Upper lobe of left lung (tissue), 6 donors: ENCODE data around the gene RPL39. TPM values are rescaled to one million over a fixed set of nuclear protein-coding genes. Genes with fewer than 3 reads are reported as not detected.
A peak's percentile ranks its signal among the peaks of the same experiment; 100 is the strongest.
"Not testable (repeated sequence)": the region's sequence is repeated elsewhere in the genome, so short reads cannot be mapped to it uniquely, and the experiment has no call there.

ENCODE experiments used
- ATAC-seq, 2 donors: fragments of 200-7000 bp; cut with Tn5 transposase; one replicate each; pipeline ENCODE4 v1.9.1; 2022; ENCODE audit warnings: mild to moderate bottlenecking in 2 of 2, moderate library complexity in 2 of 2; ENCODE audit not compliant: low FRiP score in 2 of 2
- DNase-seq, 2 donors: peaks; one replicate each; pipeline ENCODE4 v3.0.0-alpha.2; 2019 to 2020
- H3K27ac ChIP-seq, 4 donors: fragments of 200-600 bp; sonication (generic); one replicate each; pipeline ENCODE4 v1.5.1; 2016 to 2019
- H3K27me3 ChIP-seq, 4 donors: fragments of 200-600 bp; sonication (generic); one replicate each; pipeline ENCODE4 v1.5.1; 2017 to 2019
- H3K36me3 ChIP-seq, 4 donors: fragments of 200-600 bp; sonication (generic); one replicate each; pipeline ENCODE4 v1.5.1; 2016 to 2019
- H3K4me1 ChIP-seq, 4 donors: fragments of 200-600 bp; sonication (generic); one replicate each; pipeline ENCODE4 v1.5.1; 2018 to 2019
- H3K4me3 ChIP-seq, 4 donors: fragments of 200-600 bp; sonication (generic); one replicate each; pipeline ENCODE4 v1.5.1; 2017 to 2019; ENCODE audit warnings: mild to moderate bottlenecking in 2 of 4, moderate library complexity in 1 of 4
- H3K9me3 ChIP-seq, 4 donors: fragments of 200-600 bp; sonication (generic); one replicate each; pipeline ENCODE4 v1.5.1; 2018 to 2019
- CTCF ChIP-seq, 6 experiments: fragments of 450-650 bp in 4 of 6; fragments of 200-600 bp in 2 of 6; sonication (generic) in 2 of 6; IDR thresholded peaks; one replicate each; pipeline ENCODE4 v1.5.1; 2016 to 2019; ENCODE audit warnings: antibody characterized with exemption in 6 of 6
- EP300 ChIP-seq, 4 donors: sonication (generic); formaldehyde crosslinking; IDR thresholded peaks; one replicate each; pipeline ENCODE4 v1.5.1; 2017; ENCODE audit warnings: antibody characterized with exemption in 4 of 4, control low read depth in 2 of 4
- POLR2A ChIP-seq, 4 donors: fragments of 450-650 bp; IDR thresholded peaks; one replicate each; pipeline ENCODE4 v1.5.1; 2016 to 2017; ENCODE audit warnings: antibody characterized with exemption in 4 of 4, mild to moderate bottlenecking in 2 of 4
- POLR2AphosphoS5 ChIP-seq, 2 donors: sonication (generic); formaldehyde crosslinking; IDR thresholded peaks; one replicate each; pipeline ENCODE4 v1.5.1; 2017; ENCODE audit warnings: antibody characterized with exemption in 2 of 2
- WGBS, 2 donors: methylation state at CpG; one replicate each; pipeline ENCODE4 v1.1.5; 2017 to 2018; 5-methylcytosine and 5-hydroxymethylcytosine counted together
- total RNA-seq, 6 donors: library from RNA; depleted of rRNA in 4 of 6; stranded (reverse); fragments of >200 nt in 4 of 6; gene quantifications; one replicate each; pipeline versions ENCODE4 v1.1.0 to v1.2.1, GENCODE V29; 2016 to 2021
- donor health status: DM: no; HTN: no; CAD: no; lungs with moderate emphysema.
- donor health status: DM: no; HTN: yes; CAD: no; lungs with severe emphysema.

RPL39 gene
- total RNA-seq, 6 donors from 2014 or later: 332 to 2,261 (median 1,214) TPM

GRCh38 chrX:119817130-119817690, 25.8 kb upstream of the RPL39 start:
- WGBS, 2 donors: 66 to 88% methylated on average over 2 to 6 of the region's 6 CpGs
- ATAC-seq (no peak), DNase-seq (no peak)
- H3K9me3 ChIP-seq: no peaks in the 10 kb centered on the region
- no peak for TF ChIP-seq EP300 (IDR thresholded peaks at IDR 0.05)
- TF ChIP-seq POLR2A (IDR thresholded peaks at IDR 0.05): no peak
- no peak for TF ChIP-seq CTCF (IDR thresholded peaks at IDR 0.05)
- TF ChIP-seq POLR2AphosphoS5 (IDR thresholded peaks at IDR 0.05): no peak
- H3K36me3 ChIP-seq: no peaks in the 10 kb centered on the region
- peaks cover 0 to 4% (median 0%) of the 10 kb centered on the region in 4 donors for H3K4me1 ChIP-seq
- no peaks in the 10 kb centered on the region for H3K27me3 ChIP-seq
- H3K4me3 ChIP-seq: no peak overlapping the region
- peak overlapping the region in 1 of 4 donors; percentile 15 for H3K27ac ChIP-seq

- no peaks in the 10 kb centered on the region for H3K9me3 ChIP-seq
- WGBS, 2 donors: 71 to 81% methylated on average over 2 to 3 of the region's 3 CpGs
- DNase-seq (no peak), ATAC-seq (no peak)
- H3K4me1 ChIP-seq: peaks cover 0 to under 1% (median 0%) of the 10 kb centered on the region in 4 donors
- H3K27ac ChIP-seq: no peak overlapping the region
- H3K27me3 ChIP-seq: no peaks in the 10 kb centered on the region
- H3K36me3 ChIP-seq: no peaks in the 10 kb centered on the region
- TF ChIP-seq CTCF (IDR thresholded peaks at IDR 0.05): no peak
- TF ChIP-seq POLR2A (IDR thresholded peaks at IDR 0.05): no peak
- no peak for TF ChIP-seq POLR2AphosphoS5 (IDR thresholded peaks at IDR 0.05)
- TF ChIP-seq EP300 (IDR thresholded peaks at IDR 0.05): no peak
- H3K4me3 ChIP-seq: no peak overlapping the region
Measured at GRCh38 chrX:119816300-119816699, 24.9 kb upstream of the RPL39 start.

GRCh38 chrX:119809185-119809666, 17.8 kb upstream of the RPL39 start:
- no peak for ATAC-seq
- H3K36me3 ChIP-seq: no peaks in the 10 kb centered on the region
- no peaks in the 10 kb centered on the region for H3K4me1 ChIP-seq
- no peak overlapping the region for H3K4me3 ChIP-seq
- H3K9me3 ChIP-seq: no peaks in the 10 kb centered on the region
- H3K27me3 ChIP-seq: no peaks in the 10 kb centered on the region
- TF ChIP-seq POLR2AphosphoS5 (IDR thresholded peaks at IDR 0.05) (no peak), POLR2A (IDR thresholded peaks at IDR 0.05) (no peak), EP300 (IDR thresholded peaks at IDR 0.05) (no peak), CTCF (IDR thresholded peaks at IDR 0.05) (no peak)
- 50 to 86% methylated on average over 1 of the region's 1 CpG for WGBS, 2 donors
- no peak for DNase-seq
- H3K27ac ChIP-seq: no peak overlapping the region

GRCh38 chrX:119808461-119808860, 17.0 kb upstream of the RPL39 start:
- WGBS, 2 donors: 67% methylated on average over 2 of the region's 4 CpGs; no CpG with 5 or more reads in 1 of the 2 donors

GRCh38 chrX:119802546-119802945, 11.1 kb upstream of the RPL39 start:
- no peak overlapping the region for H3K4me3 ChIP-seq
- no peaks in the 10 kb centered on the region for H3K36me3 ChIP-seq
- no peaks in the 10 kb centered on the region for H3K4me1 ChIP-seq
- 88 to 95% methylated on average over 4 to 8 of the region's 8 CpGs for WGBS, 2 donors
- no peak for TF ChIP-seq CTCF (IDR thresholded peaks at IDR 0.05)
- TF ChIP-seq POLR2A (IDR thresholded peaks at IDR 0.05): no peak
- TF ChIP-seq EP300 (IDR thresholded peaks at IDR 0.05): no peak
- no peak for TF ChIP-seq POLR2AphosphoS5 (IDR thresholded peaks at IDR 0.05)
- DNase-seq: no peak
- H3K27ac ChIP-seq: no peak overlapping the region
- ATAC-seq: no peak
- no peaks in the 10 kb centered on the region for H3K9me3 ChIP-seq
- H3K27me3 ChIP-seq: no peaks in the 10 kb centered on the region

More at GRCh38 chrX:119808461-119808860, 17.0 kb upstream of the RPL39 start:
- H3K27ac ChIP-seq, ATAC-seq, H3K36me3 ChIP-seq, H3K9me3 ChIP-seq, DNase-seq, H3K4me3 ChIP-seq, H3K4me1 ChIP-seq, H3K27me3 ChIP-seq: not testable (repeated sequence)
